Upper lobe of left lung (tissue), 4 donors: ENCODE results near the gene AKAP11.

Experiments
- POLR2A ChIP-seq, 4 donors: fragments of 450-650 bp; IDR thresholded peaks; one replicate each; pipeline ENCODE4 v1.5.1; 2016 to 2017; ENCODE audit warnings: antibody characterized with exemption in 4 of 4, mild to moderate bottlenecking in 2 of 4
- POLR2AphosphoS5 ChIP-seq, 2 donors: sonication (generic); formaldehyde crosslinking; IDR thresholded peaks; one replicate each; pipeline ENCODE4 v1.5.1; 2017; ENCODE audit warnings: antibody characterized with exemption in 2 of 2
- TF ChIP-seq, protein P1 (sequence below), 6 experiments: fragments of 450-650 bp in 4 of 6; fragments of 200-600 bp in 2 of 6; sonication (generic) in 2 of 6; IDR thresholded peaks; one replicate each; pipeline ENCODE4 v1.5.1; 2016 to 2019; ENCODE audit warnings: antibody characterized with exemption in 6 of 6

DNA sequence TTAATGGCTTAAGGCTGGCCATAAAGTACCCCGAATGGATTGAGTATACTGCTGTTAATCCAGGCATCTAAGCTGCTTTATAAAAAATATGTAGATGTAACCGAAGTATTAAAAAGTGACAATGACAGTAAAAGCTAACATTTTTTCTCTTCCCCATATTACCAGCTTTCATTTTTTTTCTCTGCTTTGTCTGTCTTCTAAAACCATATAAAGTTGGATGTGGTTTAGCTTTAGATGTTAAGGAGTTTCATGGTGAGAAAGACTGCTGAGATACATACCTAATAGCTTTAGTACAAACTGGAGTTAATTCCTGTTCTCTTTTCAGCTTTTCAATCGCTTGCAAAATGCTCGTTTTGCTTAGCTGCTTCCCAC is 838 bp downstream of the AKAP11 start:
- TF ChIP-seq, protein P1, sequence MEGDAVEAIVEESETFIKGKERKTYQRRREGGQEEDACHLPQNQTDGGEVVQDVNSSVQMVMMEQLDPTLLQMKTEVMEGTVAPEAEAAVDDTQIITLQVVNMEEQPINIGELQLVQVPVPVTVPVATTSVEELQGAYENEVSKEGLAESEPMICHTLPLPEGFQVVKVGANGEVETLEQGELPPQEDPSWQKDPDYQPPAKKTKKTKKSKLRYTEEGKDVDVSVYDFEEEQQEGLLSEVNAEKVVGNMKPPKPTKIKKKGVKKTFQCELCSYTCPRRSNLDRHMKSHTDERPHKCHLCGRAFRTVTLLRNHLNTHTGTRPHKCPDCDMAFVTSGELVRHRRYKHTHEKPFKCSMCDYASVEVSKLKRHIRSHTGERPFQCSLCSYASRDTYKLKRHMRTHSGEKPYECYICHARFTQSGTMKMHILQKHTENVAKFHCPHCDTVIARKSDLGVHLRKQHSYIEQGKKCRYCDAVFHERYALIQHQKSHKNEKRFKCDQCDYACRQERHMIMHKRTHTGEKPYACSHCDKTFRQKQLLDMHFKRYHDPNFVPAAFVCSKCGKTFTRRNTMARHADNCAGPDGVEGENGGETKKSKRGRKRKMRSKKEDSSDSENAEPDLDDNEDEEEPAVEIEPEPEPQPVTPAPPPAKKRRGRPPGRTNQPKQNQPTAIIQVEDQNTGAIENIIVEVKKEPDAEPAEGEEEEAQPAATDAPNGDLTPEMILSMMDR (IDR thresholded peaks at IDR 0.05): no peak
- no peak for TF ChIP-seq POLR2A (IDR thresholded peaks at IDR 0.05)
- TF ChIP-seq POLR2AphosphoS5 (IDR thresholded peaks at IDR 0.05): no peak
